T-helper 1 cell (primary cell): ENCODE results near the gene PRRC1.
"Not testable (repeated sequence)": the region's sequence is repeated elsewhere in the genome, so short reads cannot be mapped to it uniquely, and the experiment has no call there.

Experiments used
- DNase-seq, 5 donors: peaks; one replicate each; pipeline ENCODE4 v3.0.0-alpha.2; 2012 to 2020
- total RNA-seq, 4 donors: gene quantifications; one replicate each; lab custom pipeline; 2026; lab: John Stamatoyannopoulos, UW

Gene PRRC1
- total RNA-seq: 26.2 to 51.5 (median 31.7) reads per million in 4 donors

DNA sequence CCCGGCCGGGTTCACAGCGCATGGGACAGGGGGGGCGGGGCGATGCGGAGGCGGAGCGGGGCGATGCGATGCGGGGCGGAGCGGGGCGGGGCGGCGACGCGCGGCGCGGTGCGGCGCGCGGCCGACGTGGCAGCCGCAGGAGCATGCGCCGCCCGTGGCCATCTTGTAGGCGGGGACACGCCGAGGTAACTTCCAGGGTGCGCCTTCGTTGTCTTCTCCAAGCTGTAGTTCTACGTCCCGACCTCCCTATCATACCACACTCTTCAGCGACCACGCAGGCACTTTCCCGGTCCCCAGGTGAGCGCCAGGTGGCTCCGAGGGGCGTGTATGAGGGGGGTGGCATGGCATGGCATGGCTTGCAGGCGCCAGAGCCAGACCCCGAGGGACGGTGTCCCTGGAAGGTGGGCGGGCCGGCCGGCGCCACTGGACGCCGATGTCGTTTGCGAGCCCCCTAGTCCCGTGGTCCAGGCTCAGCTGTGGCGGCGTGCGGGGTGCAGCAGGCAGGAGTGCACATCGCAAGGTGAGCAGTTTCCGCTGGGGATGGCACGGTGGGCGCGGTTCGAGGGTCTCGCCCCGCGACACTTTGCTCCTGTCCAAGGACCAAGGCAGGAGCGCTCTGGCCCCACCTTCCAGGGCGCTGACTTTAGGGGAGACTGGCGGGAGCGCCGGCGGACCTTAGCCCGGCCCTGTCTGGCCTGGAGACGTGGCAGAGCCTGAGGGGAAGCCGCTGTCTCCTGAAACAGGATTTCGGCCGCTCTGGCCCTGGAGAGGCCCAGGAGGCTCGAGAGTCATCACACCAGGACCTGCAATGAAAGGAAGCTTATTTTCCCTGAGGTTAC lies at the start of gene PRRC1:
TSS of gene PRRC1 (plus strand) at position 161 of the 839 bp plus-strand sequence. CDS start 5,840 bp downstream, outside the sequence.
- peak; percentile 65 to 81 (median 71) for DNase-seq

DNA sequence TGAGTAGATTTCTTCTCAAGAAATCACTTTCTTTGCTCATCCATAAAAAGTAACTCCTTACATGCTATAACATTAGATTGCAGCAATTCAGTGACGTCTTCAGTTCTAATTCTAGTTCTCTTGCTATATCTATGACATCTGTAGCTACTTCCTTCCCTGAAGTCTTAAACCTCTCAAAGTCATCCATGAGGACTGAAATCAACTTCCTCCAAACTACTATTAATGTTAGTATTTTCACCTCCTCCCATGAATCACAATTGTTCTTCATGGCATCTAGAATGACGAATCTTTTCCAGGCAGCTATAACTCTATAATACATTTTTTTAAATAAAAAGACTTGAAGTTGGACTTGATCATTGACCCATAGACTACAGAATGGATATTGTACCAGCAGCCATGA lies 46.2 kb upstream of the PRRC1 start:
- no peak for DNase-seq

DNA sequence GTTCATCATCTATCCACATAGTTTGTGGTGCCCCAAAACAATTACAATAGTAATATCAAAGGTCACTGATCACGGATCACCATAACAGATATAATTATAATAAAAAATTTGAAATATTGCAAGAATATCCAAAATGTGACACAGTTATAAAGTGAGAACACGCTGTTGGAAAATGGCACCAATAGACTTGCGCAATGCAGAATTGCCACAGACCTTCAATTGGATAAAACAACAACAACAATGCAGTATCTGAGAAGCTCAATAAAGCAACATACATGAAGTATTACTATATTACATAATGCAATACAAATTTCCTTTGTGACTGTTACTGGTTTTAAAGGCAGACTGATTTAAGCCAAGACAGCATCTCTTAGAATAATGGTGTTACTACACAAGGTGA lies 44.7 kb upstream of the PRRC1 start:
- no peak for DNase-seq

DNA sequence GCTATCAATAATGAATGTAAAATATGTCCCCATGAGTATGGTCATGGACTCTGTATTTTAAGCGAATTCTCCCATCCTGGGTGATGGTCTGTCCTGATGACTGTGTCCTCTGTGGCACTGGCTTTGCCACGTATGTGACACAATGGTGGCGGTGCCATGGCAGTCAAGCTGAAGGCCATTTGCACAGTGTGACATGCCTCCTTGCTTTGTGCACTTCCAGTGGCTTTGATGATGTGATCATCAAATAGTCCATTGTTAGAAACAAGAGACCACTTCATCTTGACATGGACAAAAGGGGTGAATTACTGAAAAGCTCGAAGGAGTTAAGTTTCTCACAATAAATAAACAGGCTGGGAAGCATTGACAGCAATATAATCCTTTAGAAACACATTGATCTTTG lies 31.0 kb upstream of the PRRC1 start:
- no peak for DNase-seq

DNA sequence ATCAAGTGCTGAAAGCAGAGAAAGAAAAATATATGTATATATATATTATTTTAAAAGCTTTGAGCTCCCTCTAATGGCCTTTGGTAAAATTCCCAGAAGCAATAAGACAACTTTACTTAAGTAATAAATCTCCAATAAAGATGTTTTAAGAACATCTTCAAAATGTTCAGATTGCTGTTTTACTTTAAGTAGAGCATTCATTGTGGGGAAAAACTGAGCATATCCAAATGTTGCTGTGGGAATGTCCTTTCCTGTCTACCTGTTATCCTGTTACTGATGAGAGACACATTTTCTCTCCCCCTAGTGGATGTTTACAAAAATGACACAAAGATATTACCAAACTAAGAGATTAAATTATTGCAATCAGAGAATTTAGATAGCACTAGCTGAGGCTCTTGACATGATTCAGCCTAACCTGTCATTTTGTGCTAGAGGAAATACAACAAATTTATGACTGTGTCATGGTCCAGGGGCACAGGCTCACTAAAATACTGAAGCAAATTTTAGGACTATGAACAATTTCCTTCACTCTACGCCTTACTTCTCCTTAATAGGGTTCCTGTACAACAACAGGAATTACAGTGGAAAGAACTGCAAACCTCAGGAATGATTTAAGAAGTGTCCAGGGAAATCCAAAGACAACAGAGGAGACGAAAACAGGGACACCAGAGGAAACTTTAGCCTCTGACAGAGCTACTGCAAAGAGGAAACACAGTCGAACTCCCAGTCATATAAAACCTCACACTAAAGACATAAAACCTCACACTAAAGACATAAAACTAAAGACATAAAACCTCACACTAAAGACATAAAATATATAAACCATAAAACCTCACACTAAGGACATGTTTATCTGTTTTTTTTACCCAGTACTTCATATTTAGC lies 24.3 kb upstream of the PRRC1 start:
- peak in 1 of 5 donors; percentile 19 for DNase-seq

DNA sequence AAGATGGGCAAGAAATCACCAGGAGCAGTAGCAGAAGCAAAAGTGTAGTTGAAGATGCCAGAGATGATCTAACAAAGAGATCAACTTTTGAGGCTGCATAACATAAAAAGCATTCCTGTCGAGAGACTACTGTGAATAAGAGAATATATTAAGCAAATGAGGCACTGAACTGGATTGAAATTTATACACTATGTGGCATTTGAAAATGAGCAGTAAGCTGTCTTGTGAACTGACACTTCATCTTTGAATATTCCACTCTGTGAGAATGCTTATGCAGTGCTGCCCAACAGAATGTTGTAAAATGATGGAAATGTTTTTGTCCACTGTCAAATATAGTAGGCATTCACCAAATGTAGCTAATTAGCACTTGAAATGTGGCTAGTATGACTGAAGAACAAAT lies 18.9 kb upstream of the PRRC1 start:
- DNase-seq: no peak

DNA sequence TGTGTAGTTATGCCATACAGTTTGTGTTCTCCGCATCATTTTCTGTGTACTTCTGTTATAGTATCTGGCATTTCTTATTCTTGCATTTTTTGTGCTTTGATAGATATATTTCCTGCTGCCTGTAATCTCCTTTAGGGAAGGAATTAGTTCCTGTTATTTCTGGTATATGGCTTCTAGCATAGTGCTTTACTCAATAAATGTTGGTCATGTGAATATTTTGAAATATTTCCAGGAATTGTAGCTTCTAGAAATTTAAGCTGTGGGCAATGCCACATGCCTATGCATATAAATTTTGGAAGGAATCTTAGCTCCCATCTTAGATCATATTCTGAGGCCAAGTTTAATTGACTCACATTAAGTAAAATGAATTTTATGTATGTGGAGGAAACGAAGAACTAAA lies 11.5 kb upstream of the PRRC1 start:
- DNase-seq: no peak

DNA sequence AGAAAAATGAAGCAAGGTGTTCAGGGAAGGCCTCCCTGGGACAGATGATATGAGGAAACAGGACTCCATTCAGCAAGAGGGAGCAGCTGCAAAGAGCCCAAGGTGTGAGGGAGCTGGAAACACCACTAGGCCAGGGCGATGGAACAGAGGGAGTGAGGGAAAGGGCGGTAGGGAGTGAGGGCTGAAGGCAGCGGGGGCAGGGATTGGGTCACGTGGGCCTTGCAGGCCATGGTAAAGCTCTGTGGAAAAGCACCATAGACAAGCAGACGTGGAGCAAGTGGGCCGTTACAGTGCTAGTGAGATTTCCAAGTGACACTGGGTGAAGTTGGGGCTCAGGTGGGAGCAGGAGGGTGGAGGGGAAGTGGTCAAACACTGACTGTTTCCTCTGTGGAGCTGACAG lies 10.8 kb upstream of the PRRC1 start:
- DNase-seq: no peak

DNA sequence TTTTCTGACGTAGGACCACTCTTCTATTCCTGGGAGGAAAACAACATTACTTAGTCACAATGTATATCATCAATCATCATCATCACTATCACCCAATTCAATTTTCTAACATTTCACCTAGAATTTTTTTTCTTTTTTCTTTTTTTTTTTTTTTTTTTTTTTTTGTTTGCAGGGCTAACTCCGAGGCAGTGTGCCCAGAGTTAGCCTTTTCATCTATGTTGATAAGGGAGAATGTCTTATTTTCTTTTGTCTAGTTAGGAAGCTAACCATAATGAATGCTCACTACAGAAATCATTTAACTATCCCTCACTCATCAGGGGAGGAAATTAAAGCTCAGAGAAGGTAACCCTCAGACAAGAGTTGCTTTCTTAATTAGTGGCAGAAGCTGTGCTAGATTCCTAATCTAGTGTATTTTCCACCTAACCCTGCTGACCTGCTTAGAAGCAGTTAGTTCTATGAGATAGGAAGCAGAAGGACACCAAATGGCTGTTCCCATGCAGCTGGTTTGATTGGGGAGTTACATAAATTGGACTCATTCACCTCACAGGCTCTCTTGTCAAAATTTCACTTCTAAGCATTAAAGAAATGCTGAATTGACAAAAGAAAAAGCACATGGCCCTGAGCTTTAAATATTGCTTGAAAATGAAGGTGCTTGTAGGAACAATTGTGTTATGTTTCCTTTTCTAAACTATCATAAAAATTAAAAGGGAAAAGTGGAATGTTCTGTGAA lies 8.6 kb upstream of the PRRC1 start:
- DNase-seq: no peak

DNA sequence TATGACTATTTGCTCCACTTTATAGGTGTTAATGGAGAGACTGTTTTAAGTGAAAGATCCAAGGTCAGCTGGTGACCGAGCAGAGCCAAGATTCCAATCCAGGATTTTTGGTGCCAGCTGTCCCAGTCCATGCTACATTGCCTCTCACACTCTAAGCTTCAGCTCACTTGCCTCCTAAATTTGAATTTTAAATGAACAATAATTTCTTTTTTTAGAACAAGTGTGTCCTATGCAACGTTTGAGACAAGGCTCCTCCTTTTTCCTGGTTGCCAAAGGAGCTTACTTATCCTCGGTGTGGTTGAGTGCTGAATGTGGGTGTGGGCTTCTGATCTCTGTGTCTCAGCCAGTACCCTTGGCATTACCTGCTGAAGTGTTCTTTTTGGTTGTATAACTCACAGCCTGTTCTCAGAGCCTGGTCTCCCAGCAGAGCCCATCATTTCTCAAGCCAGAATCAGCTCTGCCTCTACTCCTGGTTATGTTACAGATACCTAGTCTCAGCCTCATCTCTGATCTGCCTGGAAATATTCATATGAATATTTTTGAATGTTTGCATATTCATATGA lies 4.0 kb upstream of the PRRC1 start:
- no peak for DNase-seq

DNA sequence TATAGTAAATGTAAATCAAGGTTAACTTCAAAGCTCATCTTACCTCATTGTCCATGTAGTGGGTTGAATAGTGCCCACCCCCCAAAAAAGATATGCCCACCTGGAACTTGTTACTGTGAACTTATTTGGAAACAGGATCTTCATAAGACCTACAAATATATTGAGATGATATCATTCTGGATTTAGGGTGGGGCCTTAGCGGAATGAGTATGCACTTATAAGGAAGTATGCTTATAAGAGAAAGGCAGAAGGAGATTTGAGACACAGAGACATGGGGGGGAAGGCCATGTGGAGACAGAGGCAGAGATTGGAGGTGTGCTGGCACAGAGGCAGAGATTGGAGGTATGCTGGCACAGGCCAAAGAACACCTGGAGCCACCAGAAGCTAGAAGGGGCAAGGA lies 2.6 kb upstream of the PRRC1 start:
- DNase-seq: no peak

DNA sequence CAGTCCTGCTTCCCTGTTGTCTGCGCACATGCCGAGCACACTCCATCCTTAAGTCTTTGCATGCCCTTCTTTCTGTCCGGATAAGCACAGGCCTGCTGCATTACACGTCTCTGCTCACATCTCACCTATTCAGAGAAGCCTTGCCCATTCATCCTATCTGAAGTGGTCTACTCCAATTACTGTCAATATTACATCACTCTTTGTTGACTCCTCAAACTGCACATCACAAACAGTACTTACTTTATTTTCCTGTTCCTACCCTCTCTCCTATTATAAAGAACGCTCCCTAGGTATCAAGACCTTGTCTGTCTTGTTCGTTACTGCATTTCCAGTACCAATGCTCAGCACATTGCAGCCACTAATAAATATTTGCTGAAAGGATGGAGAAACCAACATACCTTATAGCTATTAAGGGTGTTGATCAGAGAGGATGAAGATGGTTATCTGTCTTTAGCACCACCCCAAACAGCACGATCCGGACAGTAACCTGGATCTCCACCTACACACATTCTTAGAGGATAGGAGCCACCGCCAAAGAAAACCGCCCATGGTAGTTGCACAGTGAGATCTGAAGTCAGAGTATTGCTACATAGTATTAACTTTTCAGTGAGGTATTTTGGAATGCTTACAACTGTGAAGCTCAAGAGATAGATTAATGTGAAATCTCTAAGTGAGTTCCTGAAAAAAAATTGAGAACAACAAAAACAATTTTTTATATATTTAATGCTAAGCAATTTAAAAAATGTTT lies 1.6 kb upstream of the PRRC1 start:
- DNase-seq: no peak

DNA sequence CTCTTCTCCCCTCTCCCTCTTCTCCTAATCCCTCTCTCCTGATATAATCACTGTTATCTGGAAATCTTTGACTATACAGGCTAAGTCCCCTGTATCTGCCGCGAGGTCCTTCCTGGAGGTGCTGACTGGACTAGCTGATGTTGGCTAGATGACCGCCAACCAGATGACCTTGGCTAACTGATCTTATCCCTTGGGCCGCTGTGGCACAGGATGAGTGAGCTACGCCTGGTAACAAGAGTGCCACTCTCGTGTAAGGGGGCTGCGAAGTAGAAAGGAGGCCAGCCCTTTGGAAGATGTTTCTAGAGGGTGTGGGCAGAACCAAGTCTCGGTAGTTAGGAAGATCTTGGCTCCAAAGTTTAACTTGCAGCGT lies 345 bp upstream of the PRRC1 start:
- DNase-seq: no peak

DNA sequence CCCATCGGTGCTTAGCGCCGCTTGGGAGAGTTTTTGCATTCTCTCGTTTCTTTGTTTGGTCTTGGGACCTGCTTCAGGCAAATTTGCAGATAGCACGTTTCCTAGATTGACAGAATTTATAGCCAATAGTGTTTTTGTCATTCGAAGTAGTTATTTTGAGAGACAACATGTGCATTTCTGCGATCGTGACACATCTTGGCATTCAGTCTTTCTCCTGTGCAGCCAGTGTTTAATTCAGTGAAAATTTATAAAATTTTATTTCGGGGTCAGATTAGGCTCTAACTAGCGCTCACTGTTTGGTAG lies 830 bp downstream of the PRRC1 start:
- peak in 1 of 5 donors; percentile 34 for DNase-seq

DNA sequence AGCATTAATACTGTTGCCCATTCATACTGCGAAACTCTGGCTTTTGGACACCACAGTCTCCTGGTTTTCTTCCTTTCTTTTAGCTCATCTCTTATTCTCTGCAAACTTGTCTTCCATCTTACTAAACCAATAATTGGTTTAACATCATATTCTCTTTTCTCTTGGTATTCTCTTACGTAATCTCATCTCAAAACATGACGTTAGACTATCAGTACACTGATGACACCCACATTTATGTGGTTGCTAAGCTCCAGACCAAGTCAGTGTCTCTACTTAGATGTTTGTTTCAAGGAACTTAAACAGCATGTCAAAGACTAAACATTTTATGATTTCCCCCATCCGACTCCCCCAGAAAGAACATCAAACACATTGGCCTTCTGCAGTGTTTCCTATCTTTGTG lies 2.1 kb downstream of the PRRC1 start:
- no peak for DNase-seq

DNA sequence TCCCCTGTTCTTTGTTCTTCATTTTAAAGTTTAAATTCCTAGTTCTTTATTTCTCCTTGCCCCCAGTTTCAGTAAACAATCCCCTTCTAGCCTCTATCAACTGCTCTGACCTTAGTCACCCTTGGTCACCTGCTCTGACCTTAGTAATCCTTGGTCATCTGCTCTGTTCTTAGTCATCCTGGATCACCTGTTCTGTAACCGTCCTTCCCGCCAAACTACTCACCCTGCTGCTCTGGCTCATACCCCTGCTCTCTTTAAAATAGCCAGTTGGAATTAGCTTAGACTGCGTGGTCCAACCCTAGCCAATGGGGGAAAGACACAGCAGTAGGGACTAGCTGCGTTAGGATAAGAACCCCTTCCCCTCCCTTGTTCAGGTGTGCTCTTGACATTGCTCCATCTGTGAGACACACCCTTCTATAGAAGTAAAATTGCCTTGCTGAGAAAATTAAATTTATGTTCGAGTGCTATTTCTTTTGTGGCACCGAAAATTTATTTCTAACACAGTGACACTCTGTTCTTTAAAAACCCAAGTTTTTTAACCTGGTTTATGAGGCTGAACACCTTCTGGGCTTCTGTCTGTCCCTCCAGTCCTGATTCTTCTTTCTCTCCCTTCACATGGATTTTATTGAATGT lies 3.8 kb downstream of the PRRC1 start:
- no peak for DNase-seq

DNA sequence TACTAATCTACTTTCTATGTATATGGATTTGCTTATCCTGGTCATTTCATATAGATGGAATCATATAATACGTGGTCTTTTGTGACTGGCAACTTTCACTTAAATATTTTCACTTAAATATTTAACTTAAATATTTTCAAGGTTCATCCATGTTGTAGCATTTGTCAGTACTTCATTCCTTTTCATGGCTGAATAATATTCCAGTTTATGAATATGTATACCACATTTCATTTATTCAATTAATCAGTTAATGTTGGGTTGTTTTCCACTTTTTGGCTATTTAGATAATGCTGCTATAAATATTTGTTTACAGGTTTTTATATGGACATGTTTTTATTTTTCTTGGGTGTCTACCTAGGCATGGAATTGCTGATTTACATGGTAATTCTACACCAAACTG lies 7.7 kb downstream of the PRRC1 start:
- no peak for DNase-seq

DNA sequence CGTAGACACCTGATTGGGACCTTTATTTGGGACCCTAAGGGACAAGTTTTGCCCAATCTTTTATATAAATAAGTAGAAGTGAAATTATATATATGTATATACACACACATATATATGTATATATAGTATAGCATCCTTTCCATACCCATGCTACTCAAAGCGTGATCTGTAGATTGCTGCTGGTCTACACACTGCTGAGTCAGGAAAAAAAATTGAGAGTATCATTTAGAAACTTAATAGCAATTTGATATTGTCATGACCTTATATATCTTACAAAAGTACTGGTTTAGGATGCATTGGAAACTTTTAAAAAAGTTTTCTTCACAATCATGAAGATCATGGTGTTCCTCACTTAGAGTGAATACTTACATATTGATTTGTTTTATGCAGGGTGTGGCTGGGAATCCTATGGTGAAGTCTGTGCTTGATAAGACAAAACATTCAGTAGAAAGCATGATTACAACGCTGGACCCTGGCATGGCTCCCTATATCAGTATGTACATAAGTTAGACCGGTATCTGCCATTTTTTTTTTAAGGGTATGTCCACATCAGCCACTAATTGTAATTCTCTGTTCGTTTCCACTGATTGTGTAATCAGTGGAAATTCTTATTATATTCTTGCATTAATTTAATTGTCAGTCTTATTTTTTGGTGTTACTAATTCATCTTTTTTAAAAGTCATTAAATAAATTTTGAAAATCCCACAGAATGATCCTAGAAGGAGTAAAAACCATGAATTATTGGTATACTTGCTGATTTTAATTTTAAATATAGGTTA lies 12.7 kb downstream of the PRRC1 start:
- no peak for DNase-seq

DNA sequence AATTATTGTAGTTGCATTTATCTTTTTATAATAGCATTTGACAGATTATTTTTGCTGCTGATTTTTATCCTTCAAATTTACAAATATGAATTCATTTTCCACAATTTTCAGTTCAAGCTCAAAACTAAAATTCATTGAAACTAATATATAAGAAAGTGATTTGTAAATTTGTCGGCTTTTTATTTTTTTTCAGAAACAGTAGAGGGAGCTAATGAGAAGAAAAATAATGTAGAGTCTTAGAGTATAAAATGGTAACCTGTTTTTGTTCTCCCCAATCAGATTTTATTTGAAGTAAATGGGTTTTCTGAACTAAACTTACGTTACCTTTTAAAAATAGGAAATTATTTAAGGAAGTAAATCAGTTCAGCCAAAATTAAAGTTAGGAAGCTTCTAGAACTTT lies 19.2 kb downstream of the PRRC1 start:
- no peak for DNase-seq

DNA sequence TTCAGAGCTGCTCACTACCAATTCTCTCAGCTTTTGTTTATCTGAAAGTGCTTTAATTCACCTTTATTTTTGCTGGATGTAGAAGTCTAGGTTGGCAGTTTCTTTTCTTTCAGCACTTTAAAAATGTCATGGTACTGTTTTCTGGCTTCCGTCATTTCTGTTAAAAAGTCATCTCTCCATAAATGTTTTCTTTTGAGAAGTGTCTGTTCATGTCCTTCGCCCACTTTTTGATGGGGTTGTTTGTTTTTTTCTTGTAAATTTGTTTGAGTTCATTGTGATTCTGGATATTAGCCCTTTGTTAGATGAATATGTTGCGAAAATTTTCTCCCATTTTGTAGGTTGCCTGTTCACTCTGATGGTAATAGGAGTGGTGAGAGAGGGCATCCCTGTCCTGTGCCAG lies 23.1 kb downstream of the PRRC1 start:
- DNase-seq: not testable (repeated sequence)

DNA sequence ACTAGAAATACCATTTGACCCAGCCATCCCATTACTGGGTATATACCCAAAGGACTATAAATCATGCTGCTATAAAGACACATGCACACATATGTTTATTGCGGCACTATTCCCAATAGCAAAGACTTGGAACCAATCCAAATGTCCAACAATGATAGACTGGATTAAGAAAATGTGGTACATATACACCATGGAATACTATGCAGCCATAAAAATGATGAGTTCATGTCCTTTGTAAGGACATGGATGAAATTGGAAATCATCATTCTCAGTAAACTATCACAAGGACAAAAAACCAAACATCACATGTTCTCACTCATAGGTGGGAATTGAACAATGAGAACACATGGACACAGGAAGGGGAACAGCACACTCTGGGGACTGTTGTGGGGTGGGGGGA lies 27.8 kb downstream of the PRRC1 start:
- DNase-seq: not testable (repeated sequence)
